ENCODE results near the gene TMCO5A. TPM values are rescaled to one million over a fixed set of nuclear protein-coding genes. Genes with fewer than 3 reads are reported as not detected.

The TMCO5A gene
- polyA plus RNA-seq, 1 donor from 2014 or later = not detected

DNA sequence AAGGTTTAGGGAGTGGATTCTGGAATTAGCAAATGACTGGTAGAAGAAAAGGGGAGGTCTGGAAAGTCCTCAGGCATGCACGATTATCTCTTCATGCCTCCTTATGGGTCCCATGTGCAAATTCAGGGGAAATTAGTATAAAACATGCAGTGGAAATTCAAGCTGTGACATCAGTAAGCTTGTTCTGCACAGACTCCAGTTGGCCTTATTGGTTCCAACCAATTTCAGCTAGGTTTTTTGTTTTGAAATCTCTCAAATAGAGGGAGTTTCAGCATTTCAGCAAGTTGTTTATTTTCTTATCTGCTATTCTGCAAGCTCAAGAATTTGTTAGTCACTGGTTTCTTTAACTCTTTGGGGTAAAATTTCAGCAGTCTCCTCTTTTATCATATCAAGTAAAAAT, 774 bp upstream of the TMCO5A start:
- H2AFZ ChIP-seq (ENCODE audit: low read depth, low read length) = no peak overlapping the region
- H3K79me2 ChIP-seq (replicated peaks; ENCODE audit: insufficient read depth, low read length) = no peaks in the 10 kb centered on the region
- TF ChIP-seq MXI1 (conservative IDR thresholded peaks at IDR 0.05; ENCODE audit: poor library complexity, severe bottlenecking) (no peak), POLR2AphosphoS5 (IDR thresholded peaks at IDR 0.05) (no peak), SMC3 (conservative IDR thresholded peaks at IDR 0.05; ENCODE audit: poor library complexity) (no peak), EZH2 (IDR thresholded peaks at IDR 0.05; ENCODE audit: borderline replicate concordance, insufficient read depth, low read length, poor library complexity, severe bottlenecking) (no peak), RAD21 (conservative IDR thresholded peaks at IDR 0.05) (no peak), EP300 (conservative IDR thresholded peaks at IDR 0.05; ENCODE audit: poor library complexity, severe bottlenecking) (no peak), TAF1 (IDR thresholded peaks at IDR 0.05; ENCODE audit: low read depth) (no peak)
- TF ChIP-seq, protein P1, sequence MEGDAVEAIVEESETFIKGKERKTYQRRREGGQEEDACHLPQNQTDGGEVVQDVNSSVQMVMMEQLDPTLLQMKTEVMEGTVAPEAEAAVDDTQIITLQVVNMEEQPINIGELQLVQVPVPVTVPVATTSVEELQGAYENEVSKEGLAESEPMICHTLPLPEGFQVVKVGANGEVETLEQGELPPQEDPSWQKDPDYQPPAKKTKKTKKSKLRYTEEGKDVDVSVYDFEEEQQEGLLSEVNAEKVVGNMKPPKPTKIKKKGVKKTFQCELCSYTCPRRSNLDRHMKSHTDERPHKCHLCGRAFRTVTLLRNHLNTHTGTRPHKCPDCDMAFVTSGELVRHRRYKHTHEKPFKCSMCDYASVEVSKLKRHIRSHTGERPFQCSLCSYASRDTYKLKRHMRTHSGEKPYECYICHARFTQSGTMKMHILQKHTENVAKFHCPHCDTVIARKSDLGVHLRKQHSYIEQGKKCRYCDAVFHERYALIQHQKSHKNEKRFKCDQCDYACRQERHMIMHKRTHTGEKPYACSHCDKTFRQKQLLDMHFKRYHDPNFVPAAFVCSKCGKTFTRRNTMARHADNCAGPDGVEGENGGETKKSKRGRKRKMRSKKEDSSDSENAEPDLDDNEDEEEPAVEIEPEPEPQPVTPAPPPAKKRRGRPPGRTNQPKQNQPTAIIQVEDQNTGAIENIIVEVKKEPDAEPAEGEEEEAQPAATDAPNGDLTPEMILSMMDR (IDR thresholded peaks at IDR 0.05; ENCODE audit: poor library complexity, severe bottlenecking) = no peak
- TF ChIP-seq, protein P2, sequence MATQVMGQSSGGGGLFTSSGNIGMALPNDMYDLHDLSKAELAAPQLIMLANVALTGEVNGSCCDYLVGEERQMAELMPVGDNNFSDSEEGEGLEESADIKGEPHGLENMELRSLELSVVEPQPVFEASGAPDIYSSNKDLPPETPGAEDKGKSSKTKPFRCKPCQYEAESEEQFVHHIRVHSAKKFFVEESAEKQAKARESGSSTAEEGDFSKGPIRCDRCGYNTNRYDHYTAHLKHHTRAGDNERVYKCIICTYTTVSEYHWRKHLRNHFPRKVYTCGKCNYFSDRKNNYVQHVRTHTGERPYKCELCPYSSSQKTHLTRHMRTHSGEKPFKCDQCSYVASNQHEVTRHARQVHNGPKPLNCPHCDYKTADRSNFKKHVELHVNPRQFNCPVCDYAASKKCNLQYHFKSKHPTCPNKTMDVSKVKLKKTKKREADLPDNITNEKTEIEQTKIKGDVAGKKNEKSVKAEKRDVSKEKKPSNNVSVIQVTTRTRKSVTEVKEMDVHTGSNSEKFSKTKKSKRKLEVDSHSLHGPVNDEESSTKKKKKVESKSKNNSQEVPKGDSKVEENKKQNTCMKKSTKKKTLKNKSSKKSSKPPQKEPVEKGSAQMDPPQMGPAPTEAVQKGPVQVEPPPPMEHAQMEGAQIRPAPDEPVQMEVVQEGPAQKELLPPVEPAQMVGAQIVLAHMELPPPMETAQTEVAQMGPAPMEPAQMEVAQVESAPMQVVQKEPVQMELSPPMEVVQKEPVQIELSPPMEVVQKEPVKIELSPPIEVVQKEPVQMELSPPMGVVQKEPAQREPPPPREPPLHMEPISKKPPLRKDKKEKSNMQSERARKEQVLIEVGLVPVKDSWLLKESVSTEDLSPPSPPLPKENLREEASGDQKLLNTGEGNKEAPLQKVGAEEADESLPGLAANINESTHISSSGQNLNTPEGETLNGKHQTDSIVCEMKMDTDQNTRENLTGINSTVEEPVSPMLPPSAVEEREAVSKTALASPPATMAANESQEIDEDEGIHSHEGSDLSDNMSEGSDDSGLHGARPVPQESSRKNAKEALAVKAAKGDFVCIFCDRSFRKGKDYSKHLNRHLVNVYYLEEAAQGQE (IDR thresholded peaks at IDR 0.05; ENCODE audit: borderline replicate concordance) = no peak
- no peaks in the 10 kb centered on the region for H3K36me3 ChIP-seq (ENCODE audit: insufficient read depth, low read length)
- no peaks in the 10 kb centered on the region for H4K20me1 ChIP-seq (ENCODE audit: insufficient read depth)
- no peak overlapping the region for H3K4me2 ChIP-seq (ENCODE audit: low read length)
- H3K27ac ChIP-seq (ENCODE audit: low read length) = no peak overlapping the region
- no peaks in the 10 kb centered on the region for H3K9me3 ChIP-seq (ENCODE audit: low read length)
- H3K9me2 ChIP-seq (ENCODE audit: insufficient read depth, low read length) = no peaks in the 10 kb centered on the region
- no peaks in the 10 kb centered on the region for H3F3A ChIP-seq (ENCODE audit: insufficient read depth, low read length, poor library complexity, severe bottlenecking)
- H3K4me3 ChIP-seq (ENCODE audit: low read length) = no peak overlapping the region
- H3K9ac ChIP-seq (ENCODE audit: low read length) = no peak overlapping the region
- H3K27me3 ChIP-seq (ENCODE audit: insufficient read depth, low read depth, low read length) = no peaks in the 10 kb centered on the region

DNA sequence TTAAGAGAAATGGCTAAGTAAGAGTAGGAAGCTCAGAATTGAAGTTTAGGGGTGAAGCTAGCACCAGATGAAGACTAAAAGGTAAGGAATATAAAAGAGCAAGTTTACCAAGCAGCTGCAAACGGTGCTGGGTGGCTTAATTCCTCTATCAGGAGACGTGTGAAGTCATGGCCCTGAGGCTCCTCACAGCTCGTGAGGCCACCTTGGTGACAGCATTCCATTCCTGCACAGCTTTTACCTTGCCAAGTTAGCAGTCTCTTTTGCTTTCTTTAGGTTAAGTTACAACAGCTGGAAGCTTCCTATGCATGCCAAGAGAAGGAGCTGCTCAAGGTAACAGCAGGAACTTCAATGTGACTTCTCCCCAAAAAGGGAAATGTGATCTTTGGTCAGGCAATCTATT, 6.4 kb downstream of the TMCO5A start:
- no peaks in the 10 kb centered on the region for H3K36me3 ChIP-seq (ENCODE audit: insufficient read depth, low read length)
- H3K79me2 ChIP-seq (replicated peaks; ENCODE audit: insufficient read depth, low read length) = no peaks in the 10 kb centered on the region
- H3K4me3 ChIP-seq (ENCODE audit: low read length) = no peak overlapping the region
- no peaks in the 10 kb centered on the region for H3K9me2 ChIP-seq (ENCODE audit: insufficient read depth, low read length)
- H3K9me3 ChIP-seq (ENCODE audit: low read length) = no peaks in the 10 kb centered on the region
- no peak for TF ChIP-seq SMC3 (conservative IDR thresholded peaks at IDR 0.05; ENCODE audit: poor library complexity)
- TF ChIP-seq MXI1 (conservative IDR thresholded peaks at IDR 0.05; ENCODE audit: poor library complexity, severe bottlenecking) = no peak
- TF ChIP-seq, protein P2 (IDR thresholded peaks at IDR 0.05; ENCODE audit: borderline replicate concordance) = no peak
- TF ChIP-seq POLR2AphosphoS5 (IDR thresholded peaks at IDR 0.05) = no peak
- TF ChIP-seq RAD21 (conservative IDR thresholded peaks at IDR 0.05) = no peak
- no peak for TF ChIP-seq EZH2 (IDR thresholded peaks at IDR 0.05; ENCODE audit: borderline replicate concordance, insufficient read depth, low read length, poor library complexity, severe bottlenecking)
- TF ChIP-seq, protein P1 (IDR thresholded peaks at IDR 0.05; ENCODE audit: poor library complexity, severe bottlenecking) = no peak
- no peak for TF ChIP-seq TAF1 (IDR thresholded peaks at IDR 0.05; ENCODE audit: low read depth)
- TF ChIP-seq EP300 (conservative IDR thresholded peaks at IDR 0.05; ENCODE audit: poor library complexity, severe bottlenecking) = no peak
- H3F3A ChIP-seq (ENCODE audit: insufficient read depth, low read length, poor library complexity, severe bottlenecking) = no peaks in the 10 kb centered on the region
- no peak overlapping the region for H3K27ac ChIP-seq (ENCODE audit: low read length)
- H3K4me2 ChIP-seq (ENCODE audit: low read length) = no peak overlapping the region
- H3K27me3 ChIP-seq (ENCODE audit: insufficient read depth, low read depth, low read length) = no peaks in the 10 kb centered on the region
- no peaks in the 10 kb centered on the region for H4K20me1 ChIP-seq (ENCODE audit: insufficient read depth)
- no peak overlapping the region for H3K9ac ChIP-seq (ENCODE audit: low read length)
- H2AFZ ChIP-seq (ENCODE audit: low read depth, low read length) = no peak overlapping the region

Data from neural cell (in vitro differentiated cells).